Measurements from ENCODE around the gene HHAT. TPM values are rescaled to one million over a fixed set of nuclear protein-coding genes. Genes with fewer than 3 reads are reported as not detected.

HHAT gene
- total RNA-seq, 3 donors from 2014 or later, result 3.8 to 31.6 (median 15.1) TPM

GRCh38 chr1:210506689-210507088 is 178.0 kb downstream of the HHAT start:
- Histone ChIP-seq H3K4me3 (no peak overlapping the region), H3K27me3 (no peaks in the 10 kb centered on the region), H3K9me3 (no peaks in the 10 kb centered on the region), H3K4me1 (no peaks in the 10 kb centered on the region), H3K27ac (no peak overlapping the region), H3K36me3 (no peaks in the 10 kb centered on the region)
- intact Hi-C loops (cut with DNase I; ENCODE audit: low total_unique reads), result loop anchor here (5.0 kb wide), 1 partner anchor 766 kb away; no protein-coding TSS in a partner anchor
- no peak for TF ChIP-seq POLR2A (IDR thresholded peaks at IDR 0.05)
- no peak for DNase-seq (ENCODE audit: low spot score in 2 of 2)

- no peak for DNase-seq (ENCODE audit: low spot score in 2 of 2)
- no peaks in the 10 kb centered on the region for H3K4me1 ChIP-seq
- no peaks in the 10 kb centered on the region for H3K36me3 ChIP-seq
- H3K9me3 ChIP-seq, result no peaks in the 10 kb centered on the region
- intact Hi-C loops (cut with DNase I; ENCODE audit: low total_unique reads), result no loop called here
- TF ChIP-seq CTCF (IDR thresholded peaks at IDR 0.05) (no peak), POLR2A (IDR thresholded peaks at IDR 0.05) (no peak), POLR2AphosphoS5 (IDR thresholded peaks at IDR 0.05) (no peak)
- H3K27ac ChIP-seq, result no peak overlapping the region
- H3K4me3 ChIP-seq, result no peak overlapping the region
- H3K27me3 ChIP-seq, result no peaks in the 10 kb centered on the region
Observed at GRCh38 chr1:210516092-210516656, 187.5 kb downstream of the HHAT start.

GRCh38 chr1:210516697-210517459 is 188.2 kb downstream of the HHAT start:
- H3K27me3 ChIP-seq, result no peaks in the 10 kb centered on the region
- no peaks in the 10 kb centered on the region for H3K4me1 ChIP-seq
- H3K4me3 ChIP-seq, result no peak overlapping the region
- DNase-seq (ENCODE audit: low spot score in 2 of 2), result no peak
- no peaks in the 10 kb centered on the region for H3K9me3 ChIP-seq
- H3K36me3 ChIP-seq, result no peaks in the 10 kb centered on the region
- TF ChIP-seq POLR2A (IDR thresholded peaks at IDR 0.05) (no peak), POLR2AphosphoS5 (IDR thresholded peaks at IDR 0.05) (no peak), CTCF (IDR thresholded peaks at IDR 0.05) (no peak)
- H3K27ac ChIP-seq, result no peak overlapping the region
- intact Hi-C loops (cut with DNase I; ENCODE audit: low total_unique reads), result no loop called here

- Histone ChIP-seq H3K4me1 (no peaks in the 10 kb centered on the region), H3K27ac (no peak overlapping the region), H3K27me3 (no peaks in the 10 kb centered on the region), H3K9me3 (no peaks in the 10 kb centered on the region), H3K36me3 (no peaks in the 10 kb centered on the region), H3K4me3 (no peak overlapping the region)
- TF ChIP-seq CTCF (IDR thresholded peaks at IDR 0.05) (no peak), POLR2AphosphoS5 (IDR thresholded peaks at IDR 0.05) (no peak), POLR2A (IDR thresholded peaks at IDR 0.05) (no peak)
- intact Hi-C loops (cut with DNase I; ENCODE audit: low total_unique reads), result no loop called here
- no peak for DNase-seq (ENCODE audit: low spot score in 2 of 2)
Observed at GRCh38 chr1:210523830-210524229, 195.1 kb downstream of the HHAT start.

- Histone ChIP-seq H3K27me3 (no peaks in the 10 kb centered on the region), H3K9me3 (no peaks in the 10 kb centered on the region), H3K36me3 (no peaks in the 10 kb centered on the region), H3K27ac (no peak overlapping the region), H3K4me3 (no peak overlapping the region), H3K4me1 (no peaks in the 10 kb centered on the region)
- no peak for TF ChIP-seq CTCF (IDR thresholded peaks at IDR 0.05)
- no peak for TF ChIP-seq POLR2A (IDR thresholded peaks at IDR 0.05)
- TF ChIP-seq POLR2AphosphoS5 (IDR thresholded peaks at IDR 0.05), result no peak
- intact Hi-C loops (cut with DNase I; ENCODE audit: low total_unique reads), result no loop called here
- DNase-seq (ENCODE audit: low spot score in 2 of 2), result no peak
Observed at GRCh38 chr1:210525716-210526454, 197.2 kb downstream of the HHAT start.

Data from breast epithelium (tissue), 4 donors.